ENCODE results near the gene LMTK3.

Gene LMTK3, protein sequence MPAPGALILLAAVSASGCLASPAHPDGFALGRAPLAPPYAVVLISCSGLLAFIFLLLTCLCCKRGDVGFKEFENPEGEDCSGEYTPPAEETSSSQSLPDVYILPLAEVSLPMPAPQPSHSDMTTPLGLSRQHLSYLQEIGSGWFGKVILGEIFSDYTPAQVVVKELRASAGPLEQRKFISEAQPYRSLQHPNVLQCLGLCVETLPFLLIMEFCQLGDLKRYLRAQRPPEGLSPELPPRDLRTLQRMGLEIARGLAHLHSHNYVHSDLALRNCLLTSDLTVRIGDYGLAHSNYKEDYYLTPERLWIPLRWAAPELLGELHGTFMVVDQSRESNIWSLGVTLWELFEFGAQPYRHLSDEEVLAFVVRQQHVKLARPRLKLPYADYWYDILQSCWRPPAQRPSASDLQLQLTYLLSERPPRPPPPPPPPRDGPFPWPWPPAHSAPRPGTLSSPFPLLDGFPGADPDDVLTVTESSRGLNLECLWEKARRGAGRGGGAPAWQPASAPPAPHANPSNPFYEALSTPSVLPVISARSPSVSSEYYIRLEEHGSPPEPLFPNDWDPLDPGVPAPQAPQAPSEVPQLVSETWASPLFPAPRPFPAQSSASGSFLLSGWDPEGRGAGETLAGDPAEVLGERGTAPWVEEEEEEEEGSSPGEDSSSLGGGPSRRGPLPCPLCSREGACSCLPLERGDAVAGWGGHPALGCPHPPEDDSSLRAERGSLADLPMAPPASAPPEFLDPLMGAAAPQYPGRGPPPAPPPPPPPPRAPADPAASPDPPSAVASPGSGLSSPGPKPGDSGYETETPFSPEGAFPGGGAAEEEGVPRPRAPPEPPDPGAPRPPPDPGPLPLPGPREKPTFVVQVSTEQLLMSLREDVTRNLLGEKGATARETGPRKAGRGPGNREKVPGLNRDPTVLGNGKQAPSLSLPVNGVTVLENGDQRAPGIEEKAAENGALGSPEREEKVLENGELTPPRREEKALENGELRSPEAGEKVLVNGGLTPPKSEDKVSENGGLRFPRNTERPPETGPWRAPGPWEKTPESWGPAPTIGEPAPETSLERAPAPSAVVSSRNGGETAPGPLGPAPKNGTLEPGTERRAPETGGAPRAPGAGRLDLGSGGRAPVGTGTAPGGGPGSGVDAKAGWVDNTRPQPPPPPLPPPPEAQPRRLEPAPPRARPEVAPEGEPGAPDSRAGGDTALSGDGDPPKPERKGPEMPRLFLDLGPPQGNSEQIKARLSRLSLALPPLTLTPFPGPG (N-terminal part only)

DNA sequence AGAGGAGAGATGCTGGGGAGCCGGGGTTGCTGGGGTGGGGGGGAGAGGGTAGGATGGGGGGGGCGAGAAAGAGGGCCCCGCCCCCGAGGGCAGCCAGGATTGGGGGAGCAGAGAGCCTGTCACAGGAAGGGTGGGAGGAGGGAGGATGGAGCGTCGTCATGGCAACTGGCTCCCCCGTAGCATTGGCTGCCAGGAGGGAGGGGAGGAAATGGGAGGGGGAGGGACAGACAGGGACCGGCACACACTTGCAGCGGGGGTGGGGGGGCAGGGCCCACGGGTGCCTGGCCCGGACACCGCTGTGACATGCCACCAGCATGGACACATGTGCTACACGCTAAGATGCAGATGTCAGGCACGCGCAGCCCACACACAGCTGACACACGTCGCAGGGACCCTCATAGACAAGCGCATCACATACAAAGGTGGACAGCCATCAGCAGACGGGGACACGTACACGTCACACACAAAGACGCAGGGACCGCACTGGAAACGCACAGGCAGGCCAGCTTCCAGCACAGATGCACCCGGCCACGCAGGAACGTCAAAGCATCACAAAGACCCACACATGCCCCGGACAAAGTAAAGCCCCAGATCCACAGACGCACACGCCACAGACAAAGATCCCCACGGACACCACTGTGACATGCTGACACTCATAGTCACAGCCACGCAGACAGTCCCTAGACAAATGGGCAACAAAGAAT lies at the start of gene LMTK3:
Gene LMTK3 (minus strand): TSS at position 36 of the 704 bp plus-strand sequence. CDS start 259 bp downstream, outside the sequence.
- Mint-ChIP-seq H3K4me1 (ENCODE audit: low read depth) (peaks cover 16% of the 10 kb centered on the region), H3K4me3 (peak within 1 kb of the TSS; percentile 73), H3K36me3 (ENCODE audit: low read depth) (no peaks in the 10 kb centered on the region), H3K9me3 (no peaks in the 10 kb centered on the region), H3K27me3 (no peaks in the 10 kb centered on the region), H3K27ac (no peak within 1 kb of the TSS)

DNA sequence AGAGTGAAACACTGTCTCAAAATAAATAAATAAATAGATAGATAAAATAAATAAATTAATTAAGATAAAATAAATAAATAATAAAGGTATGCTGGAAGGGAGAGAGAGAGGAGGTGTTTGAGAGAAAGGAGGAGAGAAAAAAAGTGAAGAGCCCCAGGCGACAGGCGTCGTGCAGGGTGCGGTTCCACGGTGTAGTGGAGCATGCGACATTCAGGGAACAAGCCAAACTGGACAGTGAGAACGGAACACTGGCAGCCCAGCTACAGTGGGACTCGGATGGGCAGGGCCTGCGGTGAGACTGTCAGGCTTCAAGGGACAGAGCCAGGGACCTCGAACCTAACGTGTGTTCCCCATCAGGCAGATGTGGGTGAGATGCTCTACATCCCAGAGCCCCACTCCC lies 49.8 kb upstream of the LMTK3 start:
- H3K9me3 Mint-ChIP-seq = no peaks in the 10 kb centered on the region
- no peaks in the 10 kb centered on the region for H3K36me3 Mint-ChIP-seq (ENCODE audit: low read depth)
- no peaks in the 10 kb centered on the region for H3K4me1 Mint-ChIP-seq (ENCODE audit: low read depth)

DNA sequence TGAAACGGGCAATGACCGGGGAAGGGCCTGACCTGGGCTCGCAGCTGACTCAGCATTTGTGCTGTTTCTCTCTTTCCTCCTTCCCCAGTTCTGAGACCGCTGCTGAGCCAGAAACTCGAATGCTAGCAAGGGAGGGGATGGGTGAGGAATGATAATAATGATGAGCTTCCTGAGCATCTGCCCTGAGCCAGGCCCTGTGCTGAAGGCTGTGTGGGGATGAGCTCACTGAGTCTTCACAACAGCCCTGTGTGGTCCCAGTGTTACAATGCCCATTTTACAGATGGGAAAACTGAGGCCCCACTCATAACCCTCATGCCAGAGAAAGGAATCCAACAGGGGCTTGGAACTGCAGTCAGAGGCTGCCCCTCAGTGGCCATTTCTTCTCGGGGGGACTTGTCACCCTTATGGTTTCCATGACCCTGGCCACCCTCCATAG lies 48.5 kb upstream of the LMTK3 start:
- H3K4me1 Mint-ChIP-seq (ENCODE audit: low read depth) = no peaks in the 10 kb centered on the region
- H3K4me3 Mint-ChIP-seq = no peak overlapping the region
- H3K27ac Mint-ChIP-seq = no peak overlapping the region
- peaks cover 12% of the 10 kb centered on the region for H3K27me3 Mint-ChIP-seq
- H3K9me3 Mint-ChIP-seq = no peaks in the 10 kb centered on the region
- H3K36me3 Mint-ChIP-seq (ENCODE audit: low read depth) = no peaks in the 10 kb centered on the region

More for the DNA sequence above, 49.8 kb upstream of the LMTK3 start:
- Mint-ChIP-seq H3K27me3 (peaks cover 5% of the 10 kb centered on the region), H3K27ac (no peak overlapping the region), H3K4me3 (no peak overlapping the region)

DNA sequence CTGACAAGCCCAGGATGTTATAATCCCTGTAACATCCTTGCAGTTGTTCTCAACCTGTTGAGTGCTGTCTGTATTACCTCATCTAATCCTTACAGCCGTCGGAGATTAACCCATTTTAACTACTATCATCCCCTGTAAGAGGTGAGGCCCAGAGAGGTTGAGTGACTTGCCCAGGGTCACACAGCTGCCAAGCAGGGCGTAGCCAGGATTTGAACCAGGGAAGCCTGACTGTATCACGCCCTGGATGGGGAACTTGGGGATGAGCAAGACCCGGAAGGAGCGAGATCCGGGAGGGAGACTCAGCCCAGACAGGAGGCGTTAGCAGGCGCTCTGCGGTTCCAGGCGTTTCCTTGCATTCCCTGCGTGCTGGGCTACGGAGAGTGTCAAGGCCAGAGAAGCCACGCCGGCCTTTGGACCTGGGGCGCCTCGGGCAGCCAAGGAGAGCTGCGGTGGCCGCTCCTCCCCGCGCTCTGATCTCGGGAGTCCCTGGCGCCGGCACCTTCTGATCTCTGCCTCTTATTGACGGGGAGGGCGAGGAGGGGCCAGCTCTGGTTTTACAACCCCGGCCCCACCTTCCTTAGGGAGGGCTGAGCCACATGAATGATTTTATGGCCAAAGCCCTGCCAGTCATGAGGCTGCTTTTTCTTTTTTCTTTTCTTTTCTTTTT lies 46.5 kb upstream of the LMTK3 start:
- Mint-ChIP-seq H3K4me1 (ENCODE audit: low read depth) (no peaks in the 10 kb centered on the region), H3K9me3 (no peaks in the 10 kb centered on the region), H3K27me3 (peaks cover 12% of the 10 kb centered on the region), H3K27ac (no peak overlapping the region), H3K4me3 (no peak overlapping the region), H3K36me3 (ENCODE audit: low read depth) (no peaks in the 10 kb centered on the region)

DNA sequence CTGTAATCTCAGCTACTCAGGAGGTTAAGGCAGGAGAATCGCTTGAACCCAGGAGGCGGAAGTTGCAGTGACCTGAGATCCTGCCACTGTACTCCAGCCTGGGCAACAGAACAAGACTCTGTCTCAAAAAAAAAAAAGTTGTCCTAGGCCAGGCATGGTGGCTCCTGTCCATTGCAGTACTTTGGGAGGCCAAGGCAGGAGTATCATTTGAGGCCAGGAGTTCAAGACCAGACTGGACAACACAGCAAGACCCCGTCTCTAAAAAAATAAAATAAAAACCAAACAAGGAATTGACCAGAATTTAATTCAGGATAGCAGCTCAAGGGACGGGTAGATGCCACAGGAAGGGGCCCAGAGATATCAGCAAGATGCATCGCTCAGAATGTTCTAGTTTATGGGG lies 45.2 kb upstream of the LMTK3 start:
- H3K9me3 Mint-ChIP-seq = no peaks in the 10 kb centered on the region

DNA sequence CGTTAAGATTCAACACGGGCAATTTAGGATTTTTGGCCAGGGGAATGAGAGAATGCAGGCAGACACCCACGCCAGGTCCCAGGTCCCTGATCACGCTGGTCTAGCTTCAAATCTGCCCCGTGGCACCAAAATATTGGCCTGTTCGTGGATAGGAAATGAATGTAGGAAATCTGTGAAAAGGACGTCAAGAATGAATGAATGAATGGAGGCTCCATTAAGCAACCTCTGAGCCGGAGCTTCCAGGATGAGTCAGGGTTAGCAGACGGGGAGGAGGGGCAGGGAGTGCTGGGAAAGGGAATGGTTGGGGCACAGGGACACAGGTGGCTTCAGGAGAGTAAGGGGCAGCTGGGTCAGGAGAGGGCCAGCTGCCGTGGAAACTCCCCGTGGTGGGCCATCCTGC lies 44.5 kb upstream of the LMTK3 start:
- no peaks in the 10 kb centered on the region for H3K4me1 Mint-ChIP-seq (ENCODE audit: low read depth)
- no peaks in the 10 kb centered on the region for H3K36me3 Mint-ChIP-seq (ENCODE audit: low read depth)
- no peak overlapping the region for H3K4me3 Mint-ChIP-seq
- no peak overlapping the region for H3K27ac Mint-ChIP-seq
- peaks cover 12% of the 10 kb centered on the region for H3K27me3 Mint-ChIP-seq
- H3K9me3 Mint-ChIP-seq = no peaks in the 10 kb centered on the region

More for the DNA sequence above, 45.2 kb upstream of the LMTK3 start:
- Mint-ChIP-seq H3K4me3 (no peak overlapping the region), H3K36me3 (ENCODE audit: low read depth) (no peaks in the 10 kb centered on the region), H3K27ac (no peak overlapping the region), H3K27me3 (peaks cover 12% of the 10 kb centered on the region), H3K4me1 (ENCODE audit: low read depth) (no peaks in the 10 kb centered on the region)

DNA sequence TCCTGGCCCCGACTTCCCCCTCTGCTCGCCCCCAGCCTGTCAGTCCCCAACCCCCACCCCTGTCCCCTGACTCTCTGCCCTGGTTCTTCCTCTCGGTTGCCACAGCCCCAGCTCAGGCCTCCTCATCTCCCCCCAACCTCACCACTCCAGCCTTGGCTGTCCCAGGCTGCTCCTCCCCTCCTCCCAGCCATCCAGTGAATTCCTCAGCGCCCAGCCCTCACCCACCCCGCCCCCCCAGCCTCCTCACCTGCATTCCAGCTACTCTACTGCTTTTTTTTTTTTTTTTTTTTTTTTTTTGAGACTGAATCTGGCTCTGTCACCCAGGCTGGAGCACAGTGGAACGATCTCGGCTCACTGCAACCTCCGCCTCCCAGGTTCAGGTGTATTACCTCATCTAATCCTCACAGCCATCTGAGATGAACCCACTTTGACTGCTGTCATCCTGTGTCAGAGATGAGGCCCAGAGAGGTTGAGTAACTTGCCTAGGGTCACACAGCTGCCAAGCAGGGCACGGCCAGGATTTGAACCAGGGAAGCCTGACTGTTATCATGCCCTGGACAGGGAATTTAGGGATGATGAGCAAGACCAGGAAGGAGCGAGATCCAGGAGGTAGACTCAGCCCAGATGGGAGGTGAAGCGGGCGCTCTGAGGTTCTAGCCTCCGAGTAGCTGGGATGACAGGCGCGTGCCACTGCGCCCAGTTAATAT lies 42.9 kb upstream of the LMTK3 start:
- no peaks in the 10 kb centered on the region for H3K4me1 Mint-ChIP-seq (ENCODE audit: low read depth)
- H3K4me3 Mint-ChIP-seq = no peak overlapping the region
- H3K9me3 Mint-ChIP-seq = no peaks in the 10 kb centered on the region
- H3K27ac Mint-ChIP-seq = no peak overlapping the region
- H3K36me3 Mint-ChIP-seq (ENCODE audit: low read depth) = no peaks in the 10 kb centered on the region
- H3K27me3 Mint-ChIP-seq = peaks cover 12% of the 10 kb centered on the region

DNA sequence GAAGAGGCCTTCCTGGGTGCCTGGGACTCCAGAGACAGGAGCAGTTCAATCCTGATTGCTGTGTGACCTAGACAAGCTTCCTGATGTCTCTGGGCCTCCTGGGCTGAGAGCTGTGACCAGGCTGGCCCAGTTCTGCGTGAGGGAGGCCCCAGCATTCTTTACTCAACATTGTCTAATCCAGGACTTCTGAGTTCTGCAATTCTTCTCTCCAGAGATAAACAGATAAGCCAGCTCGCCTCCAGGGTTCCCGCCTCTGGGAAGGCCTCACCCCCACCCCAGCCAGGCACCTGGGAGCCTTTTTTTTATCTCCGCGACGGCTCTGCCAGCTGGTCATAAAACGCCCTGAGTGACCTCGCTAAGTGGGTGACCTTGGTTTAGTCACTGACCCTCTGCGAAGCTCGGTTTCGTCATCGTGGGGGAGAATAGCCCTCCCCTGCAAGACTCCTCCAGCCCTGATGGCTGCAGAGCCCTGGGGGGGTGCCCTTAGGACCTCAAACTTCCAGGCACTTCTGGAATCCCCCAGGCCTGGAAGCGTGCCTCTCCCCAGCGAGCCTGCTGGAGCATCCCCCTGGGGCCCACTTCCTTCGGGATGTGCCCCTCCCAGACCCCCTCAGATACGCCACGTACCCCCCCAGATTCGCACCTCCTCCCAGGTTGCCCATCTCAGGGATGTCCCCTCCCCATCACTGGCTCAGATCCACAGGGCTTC lies 42.2 kb upstream of the LMTK3 start:
- peaks cover 8% of the 10 kb centered on the region for H3K27me3 Mint-ChIP-seq
- H3K4me1 Mint-ChIP-seq (ENCODE audit: low read depth) = no peaks in the 10 kb centered on the region
- no peak overlapping the region for H3K27ac Mint-ChIP-seq
- no peak overlapping the region for H3K4me3 Mint-ChIP-seq
- no peaks in the 10 kb centered on the region for H3K36me3 Mint-ChIP-seq (ENCODE audit: low read depth)
- H3K9me3 Mint-ChIP-seq = no peaks in the 10 kb centered on the region

DNA sequence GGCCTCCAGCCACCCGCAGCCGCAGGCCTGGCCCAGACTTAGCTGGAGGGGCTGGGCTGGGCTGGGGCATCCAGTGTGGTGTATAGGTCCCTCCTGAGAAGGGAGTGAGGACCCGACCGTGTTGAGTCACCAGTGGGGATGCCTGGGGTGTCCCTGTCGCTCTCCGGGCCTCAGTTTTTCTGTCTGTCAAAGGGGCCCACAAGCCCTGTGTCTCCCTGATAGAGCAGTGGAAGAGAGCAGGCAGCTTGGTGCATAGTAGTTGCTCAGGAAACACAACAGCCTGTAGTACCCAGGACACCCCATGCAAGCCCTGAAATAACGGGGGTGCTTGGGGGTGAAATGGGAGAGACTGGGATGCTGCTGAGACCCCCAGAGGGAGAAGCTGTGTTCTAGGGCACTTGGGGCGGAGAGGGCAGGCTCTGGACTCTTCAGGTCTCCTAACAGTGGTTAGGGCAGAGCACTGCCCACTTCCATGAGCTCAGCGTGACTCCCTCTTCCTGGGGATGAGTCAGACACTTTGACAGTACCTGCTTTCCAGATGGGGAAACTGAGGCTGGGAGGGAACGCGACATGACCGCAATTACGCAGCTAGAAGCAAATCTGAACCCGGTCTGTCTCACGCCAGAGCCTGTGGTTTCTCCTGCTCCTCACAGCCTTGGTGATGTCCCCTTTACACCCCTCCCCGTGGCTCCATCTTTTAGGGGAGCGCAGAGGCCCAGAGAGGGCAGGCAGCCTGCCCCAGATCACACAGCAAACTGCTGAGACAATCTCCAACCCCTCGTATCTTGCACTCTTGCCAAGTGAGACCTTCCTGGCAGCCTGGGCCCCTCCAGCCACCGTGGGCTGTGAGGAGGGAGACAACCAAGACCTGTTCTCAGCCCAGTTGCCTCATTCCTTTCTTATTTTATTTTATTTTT lies 41.0 kb upstream of the LMTK3 start:
- Mint-ChIP-seq H3K4me3 (no peak overlapping the region), H3K36me3 (ENCODE audit: low read depth) (no peaks in the 10 kb centered on the region), H3K9me3 (no peaks in the 10 kb centered on the region), H3K27ac (no peak overlapping the region), H3K4me1 (ENCODE audit: low read depth) (no peaks in the 10 kb centered on the region), H3K27me3 (peaks cover 7% of the 10 kb centered on the region)

DNA sequence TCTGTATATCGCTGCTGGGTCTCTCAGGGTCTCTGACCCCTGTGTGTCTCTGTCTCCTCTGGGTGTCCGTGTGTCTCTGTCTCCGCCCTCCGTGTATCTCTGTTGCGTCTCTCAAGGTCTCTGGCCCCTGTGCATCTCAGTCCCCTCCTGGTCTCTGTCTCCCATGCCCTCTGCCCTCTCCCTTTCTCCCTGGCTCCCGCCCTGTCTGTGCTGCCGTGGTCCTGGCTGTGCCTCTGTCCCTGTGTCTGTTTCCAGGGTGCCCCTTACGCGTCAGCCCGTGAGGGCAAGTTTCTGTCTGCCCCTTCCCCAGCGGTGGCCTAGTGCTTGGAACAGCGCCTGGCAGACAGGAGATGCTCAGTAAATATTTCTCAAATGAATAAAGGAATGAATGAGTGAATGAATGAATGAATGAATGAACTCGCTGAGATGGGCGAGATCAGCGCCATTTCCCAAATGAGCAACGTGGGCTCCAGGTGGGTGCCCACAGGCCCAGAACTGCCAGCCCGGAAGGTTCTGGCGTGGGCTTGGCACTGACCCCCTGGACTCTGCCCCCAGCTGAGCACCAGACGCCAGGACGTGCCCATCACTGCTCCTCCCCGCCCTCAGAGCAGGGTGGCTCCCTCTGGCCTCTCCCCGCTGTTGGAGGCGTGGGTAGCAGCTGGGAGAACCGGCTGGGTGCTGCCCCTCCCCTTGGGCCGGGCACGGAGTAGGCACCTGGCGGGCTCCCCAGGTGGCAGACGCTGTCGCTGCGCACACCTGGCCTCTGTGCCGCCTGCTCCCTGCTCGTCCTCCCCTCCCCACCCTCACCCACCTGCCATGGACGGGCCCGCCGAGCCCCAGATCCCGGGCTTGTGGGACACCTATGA lies 40.0 kb upstream of the LMTK3 start, which contains the start of gene SULT2B1:
Gene SULT2B1 (plus strand): TSS at position 736 of the 866 bp plus-strand sequence. CDS start 81 bp downstream, at position 817.
- no peak within 1 kb of the TSS for H3K27ac Mint-ChIP-seq

DNA sequence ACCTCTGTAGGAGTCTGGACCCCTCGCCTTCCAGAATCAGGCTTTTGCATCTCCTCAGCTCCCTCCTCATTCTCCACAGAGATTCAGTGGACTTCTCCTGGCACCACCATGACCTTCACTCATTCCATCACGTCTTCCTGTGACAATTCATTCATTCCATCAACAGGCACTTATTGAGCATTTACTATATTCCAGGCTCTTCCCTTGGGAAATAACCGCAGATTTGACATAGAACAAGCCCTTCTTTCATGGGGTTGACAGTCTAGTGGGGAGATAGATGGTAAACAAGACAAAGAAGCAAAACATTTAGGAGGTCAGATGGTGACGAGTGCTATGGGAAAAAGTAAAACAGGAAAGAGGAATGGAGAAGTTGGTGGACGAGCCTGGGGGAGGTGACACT lies 37.7 kb upstream of the LMTK3 start:
- Mint-ChIP-seq H3K27ac (no peak overlapping the region), H3K36me3 (ENCODE audit: low read depth) (no peaks in the 10 kb centered on the region), H3K27me3 (peaks cover 3% of the 10 kb centered on the region), H3K9me3 (no peaks in the 10 kb centered on the region), H3K4me1 (ENCODE audit: low read depth) (no peaks in the 10 kb centered on the region), H3K4me3 (no peak overlapping the region)

More for the DNA sequence above, 40.0 kb upstream of the LMTK3 start, which contains the start of gene SULT2B1:
- no peaks in the 10 kb centered on the region for H3K36me3 Mint-ChIP-seq (ENCODE audit: low read depth)
- no peaks in the 10 kb centered on the region for H3K9me3 Mint-ChIP-seq
- H3K27me3 Mint-ChIP-seq = peaks cover 8% of the 10 kb centered on the region
- no peaks in the 10 kb centered on the region for H3K4me1 Mint-ChIP-seq (ENCODE audit: low read depth)
- H3K4me3 Mint-ChIP-seq = no peak within 1 kb of the TSS
